Liver (tissue), 9 donors: ENCODE data around the gene OSCP1. TPM values are rescaled to one million over a fixed set of nuclear protein-coding genes. Genes with fewer than 3 reads are reported as not detected.

Experiments
- DNase-seq: peaks from one replicate; pipeline ENCODE4 v3.0.0-alpha.2; 2017; ENCODE audit warnings: low spot score
- H3K27ac ChIP-seq, 2 donors: one replicate each; pipeline ENCODE4 v1.7.0; 2013; ENCODE audit warnings: inconsistent platforms in 2 of 2, low read length in 2 of 2, control low read depth in 1 of 2, low read depth in 1 of 2, mild to moderate bottlenecking in 1 of 2
- H3K27me3 ChIP-seq, 4 donors: one replicate each; pipeline versions ENCODE4 v1.6.1 to v1.7.0; 2013; ENCODE audit warnings: low read length in 3 of 4, inconsistent platforms in 1 of 4, mild to moderate bottlenecking in 1 of 4, moderate library complexity in 1 of 4; ENCODE audit not compliant: control insufficient read depth in 4 of 4, insufficient read depth in 4 of 4
- H3K36me3 ChIP-seq, 4 donors: one replicate each; pipeline versions ENCODE4 v1.6.1 to v1.7.0; 2013; ENCODE audit warnings: low read length in 3 of 4, mild to moderate bottlenecking in 3 of 4, low read depth in 1 of 4, moderate library complexity in 1 of 4; ENCODE audit not compliant: control insufficient read depth in 4 of 4, insufficient read depth in 3 of 4
- H3K4me1 ChIP-seq, 4 donors: one replicate each; pipeline versions ENCODE4 v1.6.1 to v1.7.0; 2013; ENCODE audit warnings: low read length in 3 of 4, mild to moderate bottlenecking in 3 of 4, moderate library complexity in 1 of 4; ENCODE audit not compliant: control insufficient read depth in 4 of 4, insufficient read depth in 4 of 4
- H3K4me3 ChIP-seq, 3 donors: one replicate each; pipeline versions ENCODE4 v1.6.1 to v1.7.0; 2013; ENCODE audit warnings: low read length in 3 of 3, control low read depth in 1 of 3, low read depth in 1 of 3, mild to moderate bottlenecking in 1 of 3
- H3K9ac ChIP-seq, 2 donors: one replicate each; pipeline ENCODE4 v1.7.0; 2013; ENCODE audit warnings: low read length in 2 of 2, mild to moderate bottlenecking in 2 of 2, moderate library complexity in 2 of 2, control low read depth in 1 of 2, low read depth in 1 of 2
- H3K9me3 ChIP-seq, 4 donors: one replicate each; pipeline versions ENCODE4 v1.6.1 to v1.7.0; 2013; ENCODE audit warnings: low read length in 3 of 4; ENCODE audit not compliant: control insufficient read depth in 4 of 4
- CTCF ChIP-seq: fragments of 150-350 bp; IDR thresholded peaks from 2 replicates; pipeline ENCODE4 v1.5.1; 2017; ENCODE audit warnings: improper control_type of control experiment, low read depth, low read length; ENCODE audit not compliant: missing input control
- EGR1 ChIP-seq, 2 donors: IDR thresholded peaks; 2 replicates each; pipeline ENCODE4 v1.6.1; 2016 to 2018; ENCODE audit warnings: antibody characterized with exemption in 2 of 2, low read depth in 2 of 2
- FOXA1 ChIP-seq: IDR thresholded peaks from 2 replicates; pipeline ENCODE4 v1.6.1; 2016; ENCODE audit warnings: antibody characterized with exemption
- GABPA ChIP-seq, 2 donors: IDR thresholded peaks in 1 of 2; conservative IDR thresholded peaks in 1 of 2; 2 replicates each; pipeline ENCODE4 v1.6.1; 2016; ENCODE audit warnings: antibody characterized with exemption in 2 of 2, mild to moderate bottlenecking in 1 of 2, moderate library complexity in 1 of 2
- HNF4G ChIP-seq: IDR thresholded peaks from 2 replicates; pipeline ENCODE4 v1.6.1; 2016; ENCODE audit warnings: antibody characterized with exemption
- JUND ChIP-seq, 2 donors: IDR thresholded peaks; 2 replicates each; pipeline ENCODE4 v1.6.1; 2016; ENCODE audit warnings: antibody characterized with exemption in 2 of 2
- NR2F2 ChIP-seq: IDR thresholded peaks from 2 replicates; pipeline ENCODE4 v1.6.1; 2016; ENCODE audit warnings: antibody characterized with exemption
- RAD21 ChIP-seq, 2 donors: IDR thresholded peaks; 2 replicates each; pipeline ENCODE4 v1.6.1; 2016; ENCODE audit warnings: antibody characterized with exemption in 2 of 2, mild to moderate bottlenecking in 2 of 2
- REST ChIP-seq: IDR thresholded peaks from 2 replicates; pipeline ENCODE4 v1.6.1; 2016; ENCODE audit warnings: antibody characterized with exemption, mild to moderate bottlenecking
- SP1 ChIP-seq: IDR thresholded peaks from 2 replicates; pipeline ENCODE4 v1.6.1; 2018; ENCODE audit warnings: antibody characterized with exemption, mild to moderate bottlenecking
- YY1 ChIP-seq: IDR thresholded peaks from 2 replicates; pipeline ENCODE4 v1.6.1; 2016; ENCODE audit warnings: antibody characterized with exemption, mild to moderate bottlenecking
- ZBTB33 ChIP-seq: IDR thresholded peaks from 2 replicates; pipeline ENCODE4 v1.6.1; 2016; ENCODE audit warnings: antibody characterized with exemption
- WGBS: extraction: QIAGEN DNeasy Blood & Tissue Kit; methylation state at CpG from one replicate; pipeline ENCODE4 v1.1.7; 2013; 5-methylcytosine and 5-hydroxymethylcytosine counted together
- polyA plus RNA-seq, 2 donors: library from polyadenylated mRNA; stranded (reverse) in 1 of 2; unstranded in 1 of 2; fragments of 200-250 nt in 1 of 2; fragments of >200 nt in 1 of 2; fragmentation: Nextera tagmentation in 1 of 2; extraction: Ambion mirVana in 1 of 2; gene quantifications; one replicate each; pipeline versions ENCODE4 v1.2.1 to v1.2.3, GENCODE V29; 2013 to 2015
- total RNA-seq, 2 donors: library from RNA; depleted of rRNA; stranded (reverse); fragments of >200 nt; gene quantifications; one replicate each; pipeline ENCODE4 v1.2.3, GENCODE V29; 2014
- TF ChIP-seq, protein P1 (sequence below): IDR thresholded peaks from 2 replicates; pipeline ENCODE4 v1.6.1; 2016; ENCODE audit warnings: antibody characterized with exemption
- donor health status: healthy.
- donor health status: healthy.
- donor health status: healthy.
- donor health status: healthy.
- donor health status: healthy.

OSCP1 gene
- total and polyA plus RNA-seq, 4 donors, result 1.1 to 1.7 (median 1.5) TPM

GRCh38 chr1:36438715-36439114 lies 11.5 kb downstream of the OSCP1 start:
- Histone ChIP-seq H3K9ac (no peak overlapping the region), H3K4me3 (no peak overlapping the region), H3K36me3 (no peaks in the 10 kb centered on the region), H3K9me3 (no peaks in the 10 kb centered on the region), H3K4me1 (no peaks in the 10 kb centered on the region), H3K27ac (no peak overlapping the region), H3K27me3 (no peaks in the 10 kb centered on the region)
- DNase-seq, result no peak
- WGBS, result 92% methylated on average over 4 of the region's 4 CpGs
- TF ChIP-seq FOXA1, result no peak
- no peak for TF ChIP-seq GABPA (IDR thresholded peaks at IDR 0.05 in 1 of 2, conservative IDR thresholded peaks at IDR 0.05 in 1 of 2)
- no peak for TF ChIP-seq REST
- TF ChIP-seq, protein P1, sequence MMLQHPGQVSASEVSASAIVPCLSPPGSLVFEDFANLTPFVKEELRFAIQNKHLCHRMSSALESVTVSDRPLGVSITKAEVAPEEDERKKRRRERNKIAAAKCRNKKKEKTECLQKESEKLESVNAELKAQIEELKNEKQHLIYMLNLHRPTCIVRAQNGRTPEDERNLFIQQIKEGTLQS, result no peak
- no peak for TF ChIP-seq YY1
- TF ChIP-seq SP1, result no peak
- TF ChIP-seq HNF4G, result no peak
- TF ChIP-seq ZBTB33, result no peak
- TF ChIP-seq NR2F2, result no peak
- no peak for TF ChIP-seq EGR1 (IDR thresholded peaks at IDR 0.05; ENCODE audit: low read depth in 2 of 2)
- no peak for TF ChIP-seq CTCF
- no peak for TF ChIP-seq RAD21 (IDR thresholded peaks at IDR 0.05)

- no peak for DNase-seq
- 93% methylated on average over 1 of the region's 1 CpG for WGBS
- H3K27me3 ChIP-seq, result no peaks in the 10 kb centered on the region
- no peak overlapping the region for H3K4me3 ChIP-seq
- H3K36me3 ChIP-seq, result no peaks in the 10 kb centered on the region
- no peak overlapping the region for H3K27ac ChIP-seq
- no peak overlapping the region for H3K9ac ChIP-seq
- H3K4me1 ChIP-seq, result no peaks in the 10 kb centered on the region
- no peaks in the 10 kb centered on the region for H3K9me3 ChIP-seq
- TF ChIP-seq HNF4G (no peak), NR2F2 (no peak), JUND (IDR thresholded peaks at IDR 0.05) (no peak), GABPA (IDR thresholded peaks at IDR 0.05 in 1 of 2, conservative IDR thresholded peaks at IDR 0.05 in 1 of 2) (no peak)
Observed at GRCh38 chr1:36436821-36437220, 13.4 kb downstream of the OSCP1 start.
